Ectodermal cell (in vitro differentiated cells): Measurements from ENCODE around the gene UFM1.

Source experiments
- H3K27ac ChIP-seq: 2 replicates; pipeline ENCODE4 v1.7.0; 2013; ENCODE audit warnings: mild to moderate bottlenecking, low read depth, low read length; ENCODE audit not compliant: insufficient read depth, poor library complexity, severe bottlenecking
- H3K27me3 ChIP-seq: 2 replicates; pipeline ENCODE4 v1.7.0; 2013; ENCODE audit warnings: mild to moderate bottlenecking, low read length; ENCODE audit not compliant: insufficient read depth, control insufficient read depth, poor library complexity, severe bottlenecking
- H3K36me3 ChIP-seq: one replicate; pipeline ENCODE4 v1.7.0; 2013; ENCODE audit warnings: low read length; ENCODE audit not compliant: control insufficient read depth, insufficient read depth
- H3K4me1 ChIP-seq: one replicate; pipeline ENCODE4 v1.7.0; 2013; ENCODE audit warnings: low read length; ENCODE audit not compliant: control insufficient read depth, insufficient read depth
- H3K4me3 ChIP-seq: 2 replicates; pipeline ENCODE4 v1.7.0; 2013; ENCODE audit warnings: low read depth, low read length, control low read depth; ENCODE audit not compliant: insufficient read depth
- H3K9me3 ChIP-seq: 2 replicates; pipeline ENCODE4 v1.7.0; 2013; ENCODE audit warnings: mild to moderate bottlenecking, low read length, moderate library complexity; ENCODE audit not compliant: control insufficient read depth
- WGBS, 2 experiments: methylation state at CpG; one replicate each; pipeline ENCODE4 v1.1.7; 2013; ENCODE audit warnings: missing lambda C conversion rate in 2 of 2; 5-methylcytosine and 5-hydroxymethylcytosine counted together

The UFM1 gene

DNA sequence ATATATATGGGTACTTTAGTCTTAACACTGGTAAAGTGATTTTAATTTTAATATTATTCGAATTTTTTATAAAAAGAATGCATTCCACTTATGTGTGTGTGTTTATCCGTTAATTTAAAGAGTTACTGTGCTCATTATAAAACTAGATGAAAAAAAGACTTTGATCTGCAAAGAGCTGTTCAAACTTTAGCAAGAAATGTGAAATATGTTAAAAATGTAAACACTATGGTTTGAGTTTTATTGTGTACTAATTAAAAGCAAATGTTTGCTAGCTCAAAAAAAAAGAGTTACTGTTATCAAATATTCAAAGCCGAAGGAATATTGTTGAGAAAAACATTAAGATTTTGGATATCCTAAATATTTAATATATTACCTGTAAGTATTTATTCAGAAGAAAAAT is 34.5 kb downstream of the UFM1 start:
- no peaks in the 10 kb centered on the region for H3K27me3 ChIP-seq
- no peaks in the 10 kb centered on the region for H3K4me1 ChIP-seq
- no peak overlapping the region for H3K4me3 ChIP-seq
- no peak overlapping the region for H3K27ac ChIP-seq
- WGBS, 2 experiments = 100% methylated on average over 1 of the region's 3 CpGs; no CpG with 5 or more reads in 1 of the 2 experiments
- no peaks in the 10 kb centered on the region for H3K9me3 ChIP-seq
- no peaks in the 10 kb centered on the region for H3K36me3 ChIP-seq

DNA sequence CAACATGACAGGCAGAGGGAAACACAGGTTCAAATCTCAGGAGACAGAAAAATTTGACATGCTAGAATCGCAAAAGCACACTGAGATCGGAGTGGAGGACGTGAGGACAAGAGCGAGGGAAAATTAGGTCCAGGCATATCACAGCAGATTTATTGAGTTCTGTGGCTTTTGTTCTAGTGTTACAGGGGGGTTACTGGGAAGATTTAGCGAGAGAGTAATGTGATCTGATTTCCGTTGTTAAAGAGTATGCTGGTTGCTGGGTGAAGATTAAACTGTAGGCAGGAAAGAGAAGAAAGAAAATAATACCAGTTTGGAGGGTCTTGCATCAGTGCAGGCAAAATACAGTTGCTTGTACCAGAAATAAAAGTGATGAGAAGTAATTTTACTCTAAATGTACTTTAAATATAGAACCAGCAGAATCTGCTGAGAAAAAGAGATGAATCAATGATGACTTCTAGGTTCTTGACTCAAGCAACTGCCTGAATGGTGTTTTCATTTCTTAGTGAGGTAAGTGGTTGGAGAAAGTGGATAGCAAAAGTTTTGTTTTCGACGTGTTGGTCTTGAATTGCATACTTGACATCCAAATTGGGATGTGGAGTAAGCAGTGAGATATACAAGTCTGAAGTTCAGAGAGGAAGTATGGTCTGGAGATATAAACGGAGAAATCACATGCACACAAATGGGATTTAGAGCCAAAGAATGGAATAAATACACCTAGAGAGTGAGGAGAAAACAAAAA is 35.7 kb downstream of the UFM1 start:
- Histone ChIP-seq H3K36me3 (no peaks in the 10 kb centered on the region), H3K4me3 (no peak overlapping the region), H3K9me3 (no peaks in the 10 kb centered on the region), H3K27me3 (no peaks in the 10 kb centered on the region), H3K4me1 (no peaks in the 10 kb centered on the region), H3K27ac (no peak overlapping the region)
- 90 to 92% methylated on average over 9 of the region's 9 CpGs for WGBS, 2 experiments

- no peak overlapping the region for H3K4me3 ChIP-seq
- no peak overlapping the region for H3K27ac ChIP-seq
- H3K9me3 ChIP-seq = no peaks in the 10 kb centered on the region
- 100% methylated on average over 1 of the region's 1 CpG; no CpG with 5 or more reads in 1 of the 2 experiments for WGBS, 2 experiments
- no peaks in the 10 kb centered on the region for H3K27me3 ChIP-seq
- no peaks in the 10 kb centered on the region for H3K4me1 ChIP-seq
- H3K36me3 ChIP-seq = no peaks in the 10 kb centered on the region
These were observed 36.8 kb downstream of the UFM1 start for GRCh38 chr13:38386421-38386820.

- WGBS, 2 experiments = 90 to 94% methylated on average over 2 of the region's 2 CpGs
- H3K36me3 ChIP-seq = no peaks in the 10 kb centered on the region
- peaks cover 3% of the 10 kb centered on the region for H3K4me1 ChIP-seq
- H3K27ac ChIP-seq = no peak overlapping the region
- H3K27me3 ChIP-seq = no peaks in the 10 kb centered on the region
- H3K9me3 ChIP-seq = no peaks in the 10 kb centered on the region
- H3K4me3 ChIP-seq = no peak overlapping the region
These were observed 41.7 kb downstream of the UFM1 start for GRCh38 chr13:38391341-38391740.

DNA sequence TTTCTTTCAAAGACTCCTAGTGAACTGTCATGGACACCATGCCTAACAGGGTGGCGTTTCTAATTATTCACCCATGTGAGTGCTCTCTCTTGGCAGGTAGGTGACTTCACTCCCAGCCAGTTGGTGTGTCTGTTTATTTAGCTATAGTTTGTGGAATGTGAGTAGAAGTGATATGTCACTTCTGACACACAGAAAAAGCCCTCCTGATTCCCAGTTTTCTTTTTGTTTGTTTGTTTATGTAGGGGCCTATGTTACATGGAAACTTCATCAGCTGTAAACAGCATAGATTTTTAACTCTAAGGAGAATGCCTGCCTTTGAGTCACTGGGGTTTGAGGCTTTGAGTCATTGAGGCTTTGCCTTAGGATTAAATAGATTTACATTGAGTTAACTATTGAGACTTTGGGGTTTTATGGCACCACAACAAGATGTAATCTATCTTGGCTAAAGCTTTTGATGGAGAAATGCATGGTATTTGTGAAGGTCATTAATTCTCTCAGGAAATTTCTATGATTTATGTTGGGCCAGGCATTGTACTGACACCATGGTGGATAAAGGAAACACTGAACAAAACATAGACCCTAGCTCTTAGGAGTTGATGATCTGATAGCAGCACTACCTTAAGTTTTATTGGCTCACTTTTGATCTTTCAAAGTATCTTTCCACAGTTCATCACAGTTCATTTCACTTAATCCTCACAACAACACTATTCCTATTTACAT is 45.3 kb downstream of the UFM1 start:
- Histone ChIP-seq H3K4me1 (peaks cover 3% of the 10 kb centered on the region), H3K36me3 (no peaks in the 10 kb centered on the region), H3K9me3 (no peaks in the 10 kb centered on the region), H3K27ac (no peak overlapping the region), H3K27me3 (no peaks in the 10 kb centered on the region), H3K4me3 (no peak overlapping the region)
- 82 to 86% methylated on average over 1 of the region's 1 CpG for WGBS, 2 experiments

GRCh38 chr13:38395497-38395788 is 45.8 kb downstream of the UFM1 start:
- 95 to 97% methylated on average over 3 of the region's 3 CpGs for WGBS, 2 experiments
- Histone ChIP-seq H3K27ac (no peak overlapping the region), H3K36me3 (no peaks in the 10 kb centered on the region), H3K4me3 (no peak overlapping the region), H3K27me3 (no peaks in the 10 kb centered on the region), H3K9me3 (no peaks in the 10 kb centered on the region), H3K4me1 (peaks cover 3% of the 10 kb centered on the region)

DNA sequence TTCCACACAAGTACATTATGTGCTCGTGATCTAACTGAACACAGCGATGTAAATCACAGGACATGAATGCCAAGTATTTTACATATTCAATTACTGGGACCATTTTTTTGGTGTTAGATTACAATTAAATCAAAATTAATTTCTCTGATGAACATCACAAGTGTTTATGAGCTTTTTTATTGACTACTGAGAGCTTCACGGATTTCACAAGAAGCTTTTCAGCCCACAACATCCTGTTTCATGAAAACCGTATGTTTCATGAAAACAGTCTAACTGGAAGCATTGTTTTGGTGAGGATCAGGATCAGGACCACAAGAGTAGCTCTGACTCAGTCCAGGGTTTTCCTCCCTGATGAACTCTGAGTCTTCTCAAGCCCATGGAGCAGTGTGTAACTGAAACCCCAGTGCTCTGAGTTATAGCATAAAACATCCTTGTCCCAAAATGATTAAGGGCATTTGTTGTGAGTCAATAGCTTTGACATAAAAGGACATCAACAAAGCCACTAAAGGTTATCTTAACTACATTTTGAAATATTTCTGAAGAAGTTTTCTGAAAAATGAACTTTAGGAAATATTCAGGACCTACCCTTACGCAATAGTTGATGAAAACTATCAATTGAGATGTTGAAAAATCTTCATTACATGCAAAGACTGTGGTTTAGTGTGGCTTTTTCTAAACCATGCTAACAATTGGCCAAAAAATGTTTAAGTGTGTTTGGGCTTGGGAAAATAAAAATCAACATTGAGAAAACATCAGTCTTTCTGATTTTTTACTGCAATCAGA is 49.3 kb downstream of the UFM1 start:
- no peaks in the 10 kb centered on the region for H3K4me1 ChIP-seq
- no peaks in the 10 kb centered on the region for H3K27me3 ChIP-seq
- no peaks in the 10 kb centered on the region for H3K9me3 ChIP-seq
- no peak overlapping the region for H3K27ac ChIP-seq
- no peak overlapping the region for H3K4me3 ChIP-seq
- 92 to 94% methylated on average over 3 to 5 of the region's 5 CpGs for WGBS, 2 experiments
- H3K36me3 ChIP-seq = no peaks in the 10 kb centered on the region

GRCh38 chr13:38399535-38399934 is 49.9 kb downstream of the UFM1 start:
- H3K27me3 ChIP-seq = no peaks in the 10 kb centered on the region
- H3K36me3 ChIP-seq = no peaks in the 10 kb centered on the region
- no peak overlapping the region for H3K4me3 ChIP-seq
- H3K4me1 ChIP-seq = no peaks in the 10 kb centered on the region
- no peak overlapping the region for H3K27ac ChIP-seq
- whole genome bisulfite sequencing, 2 experiments = 100% methylated on average over 1 to 2 of the region's 2 CpGs
- no peaks in the 10 kb centered on the region for H3K9me3 ChIP-seq

DNA sequence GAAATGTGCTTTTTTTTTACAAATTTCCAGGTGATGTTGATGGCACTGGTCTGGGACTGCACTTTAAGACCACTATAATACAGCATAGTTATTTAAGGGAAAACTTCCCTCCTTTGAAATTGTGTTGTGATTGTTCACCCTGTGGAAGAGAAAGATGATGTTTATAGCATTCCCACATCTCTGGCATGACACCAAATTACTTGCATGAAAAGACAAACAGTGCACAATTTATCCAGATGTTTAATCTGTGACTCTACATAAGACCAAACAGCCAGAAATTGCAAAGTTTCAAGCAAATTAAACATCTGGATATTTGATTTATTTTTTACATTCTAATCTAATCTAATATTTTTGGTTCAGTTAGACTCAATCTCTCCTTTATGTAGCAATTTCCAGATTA is 51.6 kb downstream of the UFM1 start:
- Histone ChIP-seq H3K4me3 (no peak overlapping the region), H3K4me1 (no peaks in the 10 kb centered on the region), H3K27me3 (no peaks in the 10 kb centered on the region), H3K9me3 (no peaks in the 10 kb centered on the region), H3K27ac (no peak overlapping the region), H3K36me3 (no peaks in the 10 kb centered on the region)

- 92% methylated on average over 1 of the region's 1 CpG; no CpG with 5 or more reads in 1 of the 2 experiments for WGBS, 2 experiments
- H3K27ac ChIP-seq = no peak overlapping the region
- H3K9me3 ChIP-seq = no peaks in the 10 kb centered on the region
- H3K4me3 ChIP-seq = no peak overlapping the region
- H3K4me1 ChIP-seq = no peaks in the 10 kb centered on the region
- no peaks in the 10 kb centered on the region for H3K36me3 ChIP-seq
- no peaks in the 10 kb centered on the region for H3K27me3 ChIP-seq
These were observed 55.6 kb downstream of the UFM1 start for GRCh38 chr13:38405216-38405615.
